ENCODE data around the gene MT1G. TPM values are rescaled to one million over a fixed set of nuclear protein-coding genes. Genes with fewer than 3 reads are reported as not detected.
A peak's percentile ranks its signal among the peaks of the same experiment; 100 is the strongest.
"Not testable (repeated sequence)": the region's sequence is repeated elsewhere in the genome, so short reads cannot be mapped to it uniquely, and the experiment has no call there.

Gene MT1G
- total RNA-seq, 1 experiment from 2014 or later: 2.9 TPM

GRCh38 chr16:56684926-56685590 is 17.2 kb upstream of the MT1G start:
- DNase-seq (ENCODE audit: low read depth): no peak

- no peak for DNase-seq (ENCODE audit: low read depth)
Measured at GRCh38 chr16:56684256-56684925, 16.5 kb upstream of the MT1G start.

GRCh38 chr16:56683424-56684172 is 15.7 kb upstream of the MT1G start:
- no peak for DNase-seq (ENCODE audit: low read depth)

GRCh38 chr16:56682703-56683397 is 15.0 kb upstream of the MT1G start:
- peak; percentile 7 for DNase-seq (ENCODE audit: low read depth)

GRCh38 chr16:56681939-56682702 is 14.3 kb upstream of the MT1G start, which contains the start of gene MT1X:
MT1X (plus strand) TSS chr16:56682470; CDS start chr16:56682541, 71 bp downstream.
- DNase-seq (ENCODE audit: low read depth): peak; percentile 90

GRCh38 chr16:56679818-56680217 is 12.0 kb upstream of the MT1G start:
- peak; percentile 67 for DNase-seq (ENCODE audit: low read depth)

GRCh38 chr16:56679078-56679730 is 11.3 kb upstream of the MT1G start:
- no peak for DNase-seq (ENCODE audit: low read depth)

- DNase-seq (ENCODE audit: low read depth): no peak
Measured at GRCh38 chr16:56677474-56677873, 9.6 kb upstream of the MT1G start.

- no peak for DNase-seq (ENCODE audit: low read depth)
Measured at GRCh38 chr16:56675685-56676210, 7.9 kb upstream of the MT1G start.

- not testable (repeated sequence) for DNase-seq (ENCODE audit: low read depth)
Measured at GRCh38 chr16:56674570-56674969, 6.7 kb upstream of the MT1G start.

- DNase-seq (ENCODE audit: low read depth): peak; percentile 13
Measured at GRCh38 chr16:56673921-56674320, 6.1 kb upstream of the MT1G start.

GRCh38 chr16:56672761-56673536 is 5.1 kb upstream of the MT1G start:
- no peak for DNase-seq (ENCODE audit: low read depth)

GRCh38 chr16:56672171-56672570 is 4.3 kb upstream of the MT1G start:
- DNase-seq (ENCODE audit: low read depth): not testable (repeated sequence)

GRCh38 chr16:56671691-56672090 is 3.8 kb upstream of the MT1G start:
- DNase-seq (ENCODE audit: low read depth): not testable (repeated sequence)

- no peak for DNase-seq (ENCODE audit: low read depth)
Measured at GRCh38 chr16:56670620-56670934, 2.7 kb upstream of the MT1G start.

GRCh38 chr16:56669840-56670619 is 2.2 kb upstream of the MT1G start:
- no peak for DNase-seq (ENCODE audit: low read depth)

GRCh38 chr16:56669005-56669839 is 1.4 kb upstream of the MT1G start, which contains the start of gene MT1H:
MT1H (plus strand) TSS chr16:56669814; CDS start chr16:56669885, 71 bp downstream.
- no peak for DNase-seq (ENCODE audit: low read depth)
